ENCODE measurements around the gene FTH1. TPM values are rescaled to one million over a fixed set of nuclear protein-coding genes. Genes with fewer than 3 reads are reported as not detected.

Gene FTH1
- total RNA-seq, 1 donor from 2014 or later: 3,020 TPM

DNA sequence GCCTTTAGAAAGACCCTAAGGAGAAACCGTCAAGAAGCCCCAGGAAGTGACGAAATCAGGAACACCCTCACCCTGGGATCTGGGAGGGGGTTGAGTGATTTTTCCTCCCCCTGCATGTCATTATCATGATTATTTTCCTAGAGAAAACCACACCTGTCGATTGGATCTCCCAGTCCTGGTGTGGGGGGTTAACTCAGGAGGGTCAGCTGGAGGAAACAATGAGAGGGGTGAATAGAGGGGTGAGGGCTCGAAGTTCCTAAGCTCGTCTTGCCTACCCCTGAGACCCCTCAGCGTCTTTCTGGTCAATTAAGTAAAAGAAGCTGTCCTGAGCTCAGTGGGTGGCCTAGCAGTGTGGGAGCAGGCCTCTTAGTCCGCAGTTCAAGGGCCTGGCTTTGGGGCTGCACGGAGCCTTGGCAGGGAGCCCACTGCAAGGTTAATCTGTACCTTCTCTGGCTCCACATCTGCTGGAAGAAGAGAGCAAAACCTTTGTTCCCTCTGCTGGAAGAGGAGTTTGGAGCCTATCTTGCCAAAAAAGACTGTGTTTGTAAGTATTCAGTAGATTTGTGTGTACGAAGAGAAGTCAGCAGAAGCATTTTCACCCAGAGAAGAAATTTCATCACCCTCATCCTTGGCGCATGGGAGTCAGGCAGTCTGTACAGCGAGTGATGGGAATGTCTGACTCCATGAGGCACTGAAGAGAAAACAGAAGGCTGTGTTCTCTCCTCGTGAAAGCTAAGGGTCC, 34.2 kb upstream of the FTH1 start:
- Mint-ChIP-seq H3K27me3 (ENCODE audit: unreplicated experiment) (no peaks in the 10 kb centered on the region), H3K4me3 (ENCODE audit: unreplicated experiment) (no peak overlapping the region), H3K9me3 (ENCODE audit: unreplicated experiment) (peaks cover 8% of the 10 kb centered on the region), H3K27ac (ENCODE audit: unreplicated experiment) (no peak overlapping the region), H3K36me3 (ENCODE audit: unreplicated experiment) (peaks cover 4% of the 10 kb centered on the region), H3K4me1 (ENCODE audit: unreplicated experiment) (peaks cover 14% of the 10 kb centered on the region)
- DNase-seq (ENCODE audit: extremely low spot score, unreplicated experiment): no peak
- TF ChIP-seq, protein P1, sequence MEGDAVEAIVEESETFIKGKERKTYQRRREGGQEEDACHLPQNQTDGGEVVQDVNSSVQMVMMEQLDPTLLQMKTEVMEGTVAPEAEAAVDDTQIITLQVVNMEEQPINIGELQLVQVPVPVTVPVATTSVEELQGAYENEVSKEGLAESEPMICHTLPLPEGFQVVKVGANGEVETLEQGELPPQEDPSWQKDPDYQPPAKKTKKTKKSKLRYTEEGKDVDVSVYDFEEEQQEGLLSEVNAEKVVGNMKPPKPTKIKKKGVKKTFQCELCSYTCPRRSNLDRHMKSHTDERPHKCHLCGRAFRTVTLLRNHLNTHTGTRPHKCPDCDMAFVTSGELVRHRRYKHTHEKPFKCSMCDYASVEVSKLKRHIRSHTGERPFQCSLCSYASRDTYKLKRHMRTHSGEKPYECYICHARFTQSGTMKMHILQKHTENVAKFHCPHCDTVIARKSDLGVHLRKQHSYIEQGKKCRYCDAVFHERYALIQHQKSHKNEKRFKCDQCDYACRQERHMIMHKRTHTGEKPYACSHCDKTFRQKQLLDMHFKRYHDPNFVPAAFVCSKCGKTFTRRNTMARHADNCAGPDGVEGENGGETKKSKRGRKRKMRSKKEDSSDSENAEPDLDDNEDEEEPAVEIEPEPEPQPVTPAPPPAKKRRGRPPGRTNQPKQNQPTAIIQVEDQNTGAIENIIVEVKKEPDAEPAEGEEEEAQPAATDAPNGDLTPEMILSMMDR (IDR thresholded peaks at IDR 0.05): no peak

DNA sequence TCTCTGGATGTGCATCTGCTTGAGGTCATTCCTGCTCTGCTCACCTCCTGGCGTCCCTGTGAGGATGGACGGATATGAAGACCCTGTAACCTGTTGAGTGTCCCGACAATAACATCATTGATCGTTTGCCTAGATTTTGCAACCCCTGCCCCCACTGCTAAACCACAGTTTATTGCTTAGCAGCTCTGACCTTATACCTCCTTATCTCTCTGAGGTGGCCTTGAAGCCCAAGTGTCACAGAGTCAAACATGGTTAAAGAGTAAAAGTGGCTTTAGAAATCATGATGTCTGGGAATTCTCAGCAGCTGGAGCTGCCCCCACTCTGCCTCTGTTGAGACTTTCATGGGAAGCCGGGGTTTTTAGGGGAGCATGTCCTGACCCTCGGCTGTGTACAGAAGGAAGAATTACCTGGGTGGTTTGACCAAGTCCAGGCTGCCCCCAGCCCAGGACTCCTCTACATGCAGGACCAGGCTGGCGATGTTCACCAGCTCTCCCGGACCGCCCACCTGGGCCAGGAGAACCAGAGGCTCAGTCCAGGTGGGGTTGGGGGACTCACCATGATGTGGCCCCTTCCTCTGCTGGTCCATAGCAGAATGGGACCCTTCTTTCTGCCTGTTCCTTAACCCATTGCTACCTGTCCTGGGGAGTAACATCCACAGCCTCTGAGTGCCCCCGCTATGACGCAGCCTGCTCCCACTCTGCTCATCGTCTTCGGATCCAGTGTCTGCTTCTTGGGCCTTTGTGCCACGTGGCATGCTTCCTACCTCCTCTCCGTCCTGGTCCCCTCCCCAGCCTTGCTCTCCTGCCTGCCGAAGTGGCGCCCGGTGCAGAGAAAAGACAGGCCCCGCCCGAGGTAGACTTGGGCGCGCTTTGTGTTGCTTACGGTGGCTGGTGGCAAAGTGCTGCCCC, 33.4 kb upstream of the FTH1 start:
- H3K4me1 Mint-ChIP-seq (ENCODE audit: unreplicated experiment): peaks cover 14% of the 10 kb centered on the region
- H3K27ac Mint-ChIP-seq (ENCODE audit: unreplicated experiment): no peak overlapping the region
- no peaks in the 10 kb centered on the region for H3K27me3 Mint-ChIP-seq (ENCODE audit: unreplicated experiment)
- TF ChIP-seq, protein P1 (IDR thresholded peaks at IDR 0.05): no peak
- peaks cover 8% of the 10 kb centered on the region for H3K9me3 Mint-ChIP-seq (ENCODE audit: unreplicated experiment)
- DNase-seq (ENCODE audit: extremely low spot score, unreplicated experiment): no peak
- H3K4me3 Mint-ChIP-seq (ENCODE audit: unreplicated experiment): no peak overlapping the region
- peaks cover 4% of the 10 kb centered on the region for H3K36me3 Mint-ChIP-seq (ENCODE audit: unreplicated experiment)

DNA sequence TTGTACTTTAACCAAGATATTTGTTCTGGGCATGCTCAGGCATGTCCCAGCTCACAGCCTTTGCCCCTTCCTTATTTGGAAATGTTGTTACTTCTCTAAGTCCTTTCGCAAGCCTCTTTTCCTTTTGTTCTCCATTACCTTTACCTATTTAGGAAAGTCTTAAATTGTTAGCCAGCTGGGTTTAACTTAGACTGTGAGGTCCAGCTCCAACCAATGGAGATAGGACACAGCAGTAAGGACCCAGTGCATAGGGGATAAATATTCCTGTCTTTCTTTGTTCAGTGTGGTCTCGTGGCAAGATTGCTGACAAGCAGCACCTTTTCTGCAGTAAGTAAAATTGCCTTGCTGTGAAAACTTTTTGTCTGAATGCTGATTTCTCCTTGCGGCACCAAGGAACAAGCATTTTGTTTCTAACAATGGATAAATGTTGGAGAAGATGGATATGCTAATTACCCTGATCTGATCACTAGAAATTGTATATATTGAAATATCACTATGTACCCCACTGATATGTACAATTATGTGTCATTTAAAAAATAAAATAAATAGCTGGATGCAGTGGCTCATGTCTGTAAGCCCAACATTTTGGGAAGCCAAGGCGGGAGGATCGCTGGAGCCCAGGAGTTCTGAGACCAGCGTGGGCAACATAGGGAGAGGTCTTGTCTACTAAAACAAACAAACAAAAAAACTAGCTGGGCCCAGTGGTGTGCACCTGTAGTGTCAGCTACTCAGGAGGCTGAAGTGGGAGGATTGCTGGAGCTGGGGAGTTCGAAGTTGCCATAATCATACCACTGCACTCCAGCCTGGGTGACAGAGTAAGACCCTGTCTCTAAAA, 31.9 kb upstream of the FTH1 start:
- Mint-ChIP-seq H3K36me3 (ENCODE audit: unreplicated experiment) (peaks cover 4% of the 10 kb centered on the region), H3K27ac (ENCODE audit: unreplicated experiment) (no peak overlapping the region), H3K4me1 (ENCODE audit: unreplicated experiment) (peaks cover under 1% of the 10 kb centered on the region), H3K9me3 (ENCODE audit: unreplicated experiment) (peaks cover 8% of the 10 kb centered on the region), H3K4me3 (ENCODE audit: unreplicated experiment) (no peak overlapping the region), H3K27me3 (ENCODE audit: unreplicated experiment) (no peaks in the 10 kb centered on the region)
- TF ChIP-seq, protein P1 (IDR thresholded peaks at IDR 0.05): no peak
- no peak for DNase-seq (ENCODE audit: extremely low spot score, unreplicated experiment)

DNA sequence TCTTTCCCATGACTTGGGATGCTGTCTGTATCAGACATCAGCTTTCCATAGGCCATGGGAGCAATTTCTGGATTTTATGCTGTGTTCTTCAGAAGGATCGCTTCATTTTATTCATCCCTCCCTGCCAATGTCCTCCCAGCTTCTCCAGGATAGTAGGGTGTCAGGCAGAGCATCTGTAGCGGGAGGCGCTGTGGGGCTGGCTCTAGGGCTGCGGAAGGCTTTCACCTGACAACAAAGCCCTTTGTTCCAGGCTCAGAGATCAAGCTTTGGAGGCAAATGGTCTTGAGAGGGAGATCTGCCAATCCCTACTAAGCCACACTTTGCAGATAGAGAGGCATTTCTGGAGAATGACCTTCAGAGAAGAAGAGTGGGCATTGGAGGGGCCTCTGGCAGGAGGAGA, 29.5 kb upstream of the FTH1 start:
- Mint-ChIP-seq H3K9me3 (ENCODE audit: unreplicated experiment) (peaks cover 8% of the 10 kb centered on the region), H3K36me3 (ENCODE audit: unreplicated experiment) (peaks cover 4% of the 10 kb centered on the region), H3K27me3 (ENCODE audit: unreplicated experiment) (peaks cover 3% of the 10 kb centered on the region), H3K27ac (ENCODE audit: unreplicated experiment) (no peak overlapping the region), H3K4me3 (ENCODE audit: unreplicated experiment) (no peak overlapping the region), H3K4me1 (ENCODE audit: unreplicated experiment) (no peaks in the 10 kb centered on the region)
- TF ChIP-seq, protein P1 (IDR thresholded peaks at IDR 0.05): no peak
- DNase-seq (ENCODE audit: extremely low spot score, unreplicated experiment): no peak
